Measurements from ENCODE around the gene RMND1.
A peak's percentile ranks its signal among the peaks of the same experiment; 100 is the strongest.

RMND1 gene

GRCh38 chr6:151436300-151436699 is 15.6 kb downstream of the RMND1 start:
- no peaks in the 10 kb centered on the region; the same call in 1 of the 2 replicates for H3F3A ChIP-seq (ENCODE audit: insufficient read depth, low read length)
- H3K9me2 ChIP-seq (ENCODE audit: low read depth, low read length) = no peaks in the 10 kb centered on the region
- H3K36me3 ChIP-seq (ENCODE audit: insufficient read depth, low read length) = peaks cover 23% of the 10 kb centered on the region
- no peak overlapping the region for H3K9ac ChIP-seq (ENCODE audit: low read length)
- no peaks in the 10 kb centered on the region for H4K20me1 ChIP-seq (ENCODE audit: insufficient read depth, low read length)
- peaks cover 11% of the 10 kb centered on the region for H3K79me2 ChIP-seq (ENCODE audit: insufficient read depth, low read length)
- no peak overlapping the region for H3K4me3 ChIP-seq (ENCODE audit: low read depth, low read length, poor library complexity, severe bottlenecking)
- peaks cover 14% of the 10 kb centered on the region for H3K4me1 ChIP-seq (ENCODE audit: insufficient read depth, low read length, severe bottlenecking)
- H3K4me2 ChIP-seq (ENCODE audit: low read length) = no peak overlapping the region
- TF ChIP-seq EZH2 (IDR thresholded peaks at IDR 0.05; ENCODE audit: borderline replicate concordance, low read length) (no peak), CTCF (IDR thresholded peaks at IDR 0.05; ENCODE audit: low read length) (no peak)
- H3K27ac ChIP-seq (ENCODE audit: low read depth, low read length, poor library complexity, severe bottlenecking) = no peak overlapping the region
- no peaks in the 10 kb centered on the region for H3K9me3 ChIP-seq (ENCODE audit: low read length)
- no peak overlapping the region for H2AFZ ChIP-seq (ENCODE audit: low read length)
- H3K27me3 ChIP-seq (ENCODE audit: insufficient read depth, low read length) = no peaks in the 10 kb centered on the region

- H3K4me3 ChIP-seq (ENCODE audit: low read depth, low read length, poor library complexity, severe bottlenecking) = no peak overlapping the region
- H3F3A ChIP-seq (ENCODE audit: insufficient read depth, low read length) = no peaks in the 10 kb centered on the region
- peak overlapping the region; percentile 11; the same call in 1 of the 2 replicates for H3K4me2 ChIP-seq (ENCODE audit: low read length)
- peaks cover 9% of the 10 kb centered on the region for H3K4me1 ChIP-seq (ENCODE audit: insufficient read depth, low read length, severe bottlenecking)
- H3K36me3 ChIP-seq (ENCODE audit: insufficient read depth, low read length) = peaks cover 42% of the 10 kb centered on the region
- H3K27ac ChIP-seq (ENCODE audit: low read depth, low read length, poor library complexity, severe bottlenecking) = peak overlapping the region; percentile 51
- H3K9me2 ChIP-seq (ENCODE audit: low read depth, low read length) = no peaks in the 10 kb centered on the region
- H4K20me1 ChIP-seq (ENCODE audit: insufficient read depth, low read length) = no peaks in the 10 kb centered on the region
- no peaks in the 10 kb centered on the region for H3K9me3 ChIP-seq (ENCODE audit: low read length)
- H3K27me3 ChIP-seq (ENCODE audit: insufficient read depth, low read length) = no peaks in the 10 kb centered on the region
- H3K79me2 ChIP-seq (ENCODE audit: insufficient read depth, low read length) = no peaks in the 10 kb centered on the region
- TF ChIP-seq CTCF (IDR thresholded peaks at IDR 0.05; ENCODE audit: low read length) (no peak), EZH2 (IDR thresholded peaks at IDR 0.05; ENCODE audit: borderline replicate concordance, low read length) (no peak)
- H2AFZ ChIP-seq (ENCODE audit: low read length) = no peak overlapping the region
- H3K9ac ChIP-seq (ENCODE audit: low read length) = no peak overlapping the region
Observed at GRCh38 chr6:151434369-151434768, 17.6 kb downstream of the RMND1 start.

GRCh38 chr6:151432651-151433050 is 19.3 kb downstream of the RMND1 start:
- H3K9ac ChIP-seq (ENCODE audit: low read length) = no peak overlapping the region
- H2AFZ ChIP-seq (ENCODE audit: low read length) = no peak overlapping the region
- no peak overlapping the region for H3K27ac ChIP-seq (ENCODE audit: low read depth, low read length, poor library complexity, severe bottlenecking)
- H3K4me2 ChIP-seq (ENCODE audit: low read length) = no peak overlapping the region
- no peaks in the 10 kb centered on the region for H3K27me3 ChIP-seq (ENCODE audit: insufficient read depth, low read length)
- peaks cover 51% of the 10 kb centered on the region for H3K36me3 ChIP-seq (ENCODE audit: insufficient read depth, low read length)
- no peaks in the 10 kb centered on the region for H3K9me3 ChIP-seq (ENCODE audit: low read length)
- H4K20me1 ChIP-seq (ENCODE audit: insufficient read depth, low read length) = no peaks in the 10 kb centered on the region
- H3K9me2 ChIP-seq (ENCODE audit: low read depth, low read length) = no peaks in the 10 kb centered on the region
- no peaks in the 10 kb centered on the region for H3F3A ChIP-seq (ENCODE audit: insufficient read depth, low read length)
- H3K4me1 ChIP-seq (ENCODE audit: insufficient read depth, low read length, severe bottlenecking) = peaks cover 9% of the 10 kb centered on the region
- TF ChIP-seq EZH2 (IDR thresholded peaks at IDR 0.05; ENCODE audit: borderline replicate concordance, low read length) (no peak), CTCF (IDR thresholded peaks at IDR 0.05; ENCODE audit: low read length) (no peak)
- no peaks in the 10 kb centered on the region for H3K79me2 ChIP-seq (ENCODE audit: insufficient read depth, low read length)
- no peak overlapping the region for H3K4me3 ChIP-seq (ENCODE audit: low read depth, low read length, poor library complexity, severe bottlenecking)

Measured in OCI-LY1 (cell line).